SK-N-DZ (cell line): ENCODE data around the gene FBXW8.

Source experiments
- DNase-seq: peaks from one replicate; pipeline ENCODE4 v3.0.0-alpha.2; 2015; ENCODE audit warnings: low spot score

FBXW8 gene

GRCh38 chr12:116990971-116991966 is 80.5 kb downstream of the FBXW8 start:
- no peak for DNase-seq

GRCh38 chr12:116996093-116996492 is 85.3 kb downstream of the FBXW8 start:
- DNase-seq, result no peak

GRCh38 chr12:116996621-116997020 is 85.9 kb downstream of the FBXW8 start:
- no peak for DNase-seq

- DNase-seq, result no peak
These were observed 88.3 kb downstream of the FBXW8 start for GRCh38 chr12:116999066-116999465.

- DNase-seq, result no peak
These were observed 89.6 kb downstream of the FBXW8 start for GRCh38 chr12:117000316-117000715.

GRCh38 chr12:117002051-117002817 is 91.5 kb downstream of the FBXW8 start:
- DNase-seq, result no peak

- no peak for DNase-seq
These were observed 93.2 kb downstream of the FBXW8 start for GRCh38 chr12:117003883-117004404.

GRCh38 chr12:117005417-117006046 is 94.8 kb downstream of the FBXW8 start:
- DNase-seq, result no peak

GRCh38 chr12:117006333-117006732 is 95.6 kb downstream of the FBXW8 start:
- DNase-seq, result no peak

GRCh38 chr12:117007577-117007976 is 96.8 kb downstream of the FBXW8 start:
- DNase-seq, result no peak

GRCh38 chr12:117009759-117010158 is 99.0 kb downstream of the FBXW8 start:
- no peak for DNase-seq

- no peak for DNase-seq
These were observed 100.1 kb downstream of the FBXW8 start for GRCh38 chr12:117010693-117011451.

- DNase-seq, result no peak
These were observed 101.4 kb downstream of the FBXW8 start for GRCh38 chr12:117011988-117012805.

GRCh38 chr12:117013726-117014125 is 103.0 kb downstream of the FBXW8 start:
- DNase-seq, result no peak

GRCh38 chr12:117014342-117014887 is 103.7 kb downstream of the FBXW8 start:
- DNase-seq, result no peak

GRCh38 chr12:117015811-117016210 is 105.1 kb downstream of the FBXW8 start:
- DNase-seq, result no peak

- DNase-seq, result no peak
These were observed 107.1 kb downstream of the FBXW8 start for GRCh38 chr12:117017807-117018206.

GRCh38 chr12:117018276-117018675 is 107.5 kb downstream of the FBXW8 start:
- DNase-seq, result no peak

GRCh38 chr12:117018685-117019084 is 107.9 kb downstream of the FBXW8 start:
- no peak for DNase-seq

GRCh38 chr12:117019866-117020265 is 109.1 kb downstream of the FBXW8 start:
- no peak for DNase-seq
